ENCODE results near the gene FITM1.

The FITM1 gene

DNA sequence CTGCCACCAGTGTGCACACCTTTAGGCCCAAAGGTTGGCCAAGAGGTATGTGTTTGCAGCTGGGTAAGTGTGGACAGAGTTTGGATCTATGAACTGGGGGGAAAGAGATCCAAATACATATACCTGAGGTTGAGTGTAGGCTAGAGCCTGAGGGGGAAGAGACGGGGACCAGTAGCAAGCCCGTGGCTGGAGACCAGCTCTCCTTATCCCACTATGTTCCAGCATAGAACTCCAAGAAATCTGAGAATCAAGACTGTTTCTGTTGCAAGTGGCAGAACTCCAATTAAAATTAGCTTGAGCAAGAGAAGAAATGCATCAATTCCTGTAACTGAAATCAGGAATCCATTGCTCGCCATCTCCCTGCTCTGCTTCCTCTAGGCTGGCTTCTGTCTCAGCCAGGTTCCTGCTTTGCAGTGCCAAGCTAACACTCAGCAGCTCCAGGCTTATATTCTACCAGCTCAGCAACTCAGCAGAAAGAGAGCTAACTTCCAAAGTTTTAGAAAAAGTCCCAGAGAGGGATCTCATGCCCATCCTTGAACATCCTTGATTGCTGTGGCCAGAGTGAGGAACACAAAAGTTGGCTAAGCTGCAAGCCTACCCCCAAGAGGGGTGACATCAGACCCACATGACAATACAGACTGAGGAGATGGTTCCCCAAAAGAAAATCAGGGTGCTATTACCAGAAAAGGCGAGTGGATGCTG lies 37.8 kb upstream of the FITM1 start:
- in situ Hi-C loops (cut with HindIII; ENCODE audit: low sequenced_read_pairs), result no loop called here
- H3K4me3 ChIP-seq (ENCODE audit: low read depth, low read length), result no peak overlapping the region
- no peak for DNase-seq (ENCODE audit: low read depth, low spot score)
- TF ChIP-seq, protein P1, sequence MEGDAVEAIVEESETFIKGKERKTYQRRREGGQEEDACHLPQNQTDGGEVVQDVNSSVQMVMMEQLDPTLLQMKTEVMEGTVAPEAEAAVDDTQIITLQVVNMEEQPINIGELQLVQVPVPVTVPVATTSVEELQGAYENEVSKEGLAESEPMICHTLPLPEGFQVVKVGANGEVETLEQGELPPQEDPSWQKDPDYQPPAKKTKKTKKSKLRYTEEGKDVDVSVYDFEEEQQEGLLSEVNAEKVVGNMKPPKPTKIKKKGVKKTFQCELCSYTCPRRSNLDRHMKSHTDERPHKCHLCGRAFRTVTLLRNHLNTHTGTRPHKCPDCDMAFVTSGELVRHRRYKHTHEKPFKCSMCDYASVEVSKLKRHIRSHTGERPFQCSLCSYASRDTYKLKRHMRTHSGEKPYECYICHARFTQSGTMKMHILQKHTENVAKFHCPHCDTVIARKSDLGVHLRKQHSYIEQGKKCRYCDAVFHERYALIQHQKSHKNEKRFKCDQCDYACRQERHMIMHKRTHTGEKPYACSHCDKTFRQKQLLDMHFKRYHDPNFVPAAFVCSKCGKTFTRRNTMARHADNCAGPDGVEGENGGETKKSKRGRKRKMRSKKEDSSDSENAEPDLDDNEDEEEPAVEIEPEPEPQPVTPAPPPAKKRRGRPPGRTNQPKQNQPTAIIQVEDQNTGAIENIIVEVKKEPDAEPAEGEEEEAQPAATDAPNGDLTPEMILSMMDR (IDR thresholded peaks at IDR 0.05; ENCODE audit: low read depth, low read length), result no peak

DNA sequence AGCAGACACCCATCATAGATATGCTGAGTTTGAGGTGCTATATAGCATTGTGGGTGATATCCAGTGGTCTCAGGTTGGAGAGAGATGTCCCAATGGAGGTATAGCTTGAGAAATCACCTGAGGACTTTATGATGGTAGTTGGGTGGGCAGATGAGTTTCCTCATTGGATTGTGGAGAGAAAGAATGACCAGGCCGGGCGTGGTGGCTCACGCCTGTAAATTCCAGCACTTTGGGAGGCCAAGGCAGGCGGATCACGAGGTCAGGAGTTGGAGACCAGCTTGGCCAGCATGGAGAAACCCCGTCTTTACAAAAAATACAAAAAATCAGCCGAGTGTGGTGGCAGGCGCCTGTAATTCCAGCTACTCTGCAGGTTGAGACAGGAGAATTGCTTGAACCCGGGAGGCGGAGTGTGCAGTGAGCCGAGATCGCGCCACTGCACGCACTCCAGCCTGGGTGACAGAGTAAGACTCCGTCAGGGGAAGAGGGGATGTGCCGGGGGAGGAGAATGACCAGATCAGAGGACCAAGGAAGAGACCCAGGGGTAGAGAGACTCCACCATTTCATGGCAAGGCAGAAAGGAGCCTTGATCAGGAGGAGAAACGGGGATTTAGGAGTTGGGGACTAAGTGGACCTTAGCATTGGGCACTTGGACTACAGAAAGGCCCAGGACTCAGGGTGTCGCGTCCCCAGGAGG lies 37.1 kb upstream of the FITM1 start:
- no peak for DNase-seq (ENCODE audit: low read depth, low spot score)
- H3K4me3 ChIP-seq (ENCODE audit: low read depth, low read length), result peak overlapping the region; percentile 71
- in situ Hi-C loops (cut with HindIII; ENCODE audit: low sequenced_read_pairs), result no loop called here
- TF ChIP-seq, protein P1 (IDR thresholded peaks at IDR 0.05; ENCODE audit: low read depth, low read length), result no peak

DNA sequence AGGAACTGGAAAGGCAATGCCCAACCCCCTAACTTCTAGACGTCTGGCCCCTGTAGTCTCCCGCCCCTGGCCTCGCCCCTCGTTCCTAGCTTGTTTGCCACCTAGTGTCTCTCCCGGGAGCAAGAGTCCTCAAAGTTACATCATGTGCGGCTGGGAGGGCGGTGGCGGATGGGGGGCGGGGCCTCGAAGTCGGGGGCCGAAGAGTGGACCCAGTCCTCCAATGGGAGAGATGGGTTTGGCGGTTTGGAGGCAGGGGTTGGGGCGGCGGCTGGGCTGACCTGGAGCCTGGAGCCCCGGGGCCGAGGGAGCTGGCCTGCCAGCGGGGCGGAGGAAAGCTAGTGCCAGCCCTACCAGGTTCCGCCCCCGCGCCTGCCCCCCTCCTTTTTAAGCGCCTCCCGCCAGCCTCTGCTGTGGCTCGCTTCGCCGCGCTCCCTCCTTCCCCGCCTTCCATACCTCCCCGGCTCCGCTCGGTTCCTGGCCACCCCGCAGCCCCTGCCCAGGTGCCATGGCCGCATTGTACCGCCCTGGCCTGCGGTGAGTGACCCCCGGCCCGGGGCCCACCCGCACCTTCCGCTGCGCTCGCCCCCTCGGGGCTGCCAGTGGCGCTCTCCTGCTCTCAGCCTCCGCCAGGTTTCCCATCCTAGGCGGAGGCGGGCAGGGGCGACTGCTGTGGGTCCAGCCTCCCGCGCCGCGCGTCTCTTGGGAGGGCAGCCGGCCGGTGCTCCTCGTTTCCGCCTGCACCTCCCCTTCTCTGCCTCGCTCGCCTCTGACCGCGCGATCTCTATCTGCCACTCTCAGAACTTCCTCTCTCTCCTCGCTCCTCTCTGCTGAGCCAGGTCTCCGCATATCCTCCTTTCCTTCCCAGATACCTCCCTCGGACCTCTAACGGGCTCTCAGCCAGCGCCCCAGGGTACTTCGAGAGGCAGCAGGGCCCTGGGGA lies 36.3 kb upstream of the FITM1 start, which contains the start of gene PCK2:
PCK2 (plus strand) TSS at position 411 of the 940 bp plus-strand sequence; CDS start at position 506, 95 bp downstream.
- in situ Hi-C loops (cut with HindIII; ENCODE audit: low sequenced_read_pairs), result no loop called here
- peak; percentile 96 for DNase-seq (ENCODE audit: low read depth, low spot score)
- peak within 1 kb of the TSS; percentile 71 for H3K4me3 ChIP-seq (ENCODE audit: low read depth, low read length)
- TF ChIP-seq, protein P1 (IDR thresholded peaks at IDR 0.05; ENCODE audit: low read depth, low read length), result peak; percentile 18

DNA sequence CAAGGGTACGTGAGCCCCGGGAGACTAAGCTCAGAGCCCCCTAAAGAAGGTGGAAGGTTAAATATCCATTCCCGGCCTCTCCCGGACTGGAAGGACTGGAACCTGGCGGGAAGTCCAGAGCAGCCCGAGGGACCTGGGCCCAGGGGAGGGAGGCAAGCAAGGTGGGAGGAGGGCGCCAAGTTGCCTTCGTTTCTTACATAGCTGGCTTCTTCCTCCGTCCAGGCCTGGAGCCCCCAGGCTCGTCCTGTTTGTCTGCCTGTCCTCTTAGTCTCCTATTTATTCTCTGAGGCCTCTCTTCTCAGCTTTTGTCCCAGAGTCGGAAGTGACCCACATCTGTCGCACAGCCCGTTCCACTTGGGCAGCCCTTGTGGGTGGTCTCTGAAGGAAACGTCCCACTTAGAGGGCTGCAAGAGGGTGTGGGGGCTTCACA lies 35.6 kb upstream of the FITM1 start:
- TF ChIP-seq, protein P1 (IDR thresholded peaks at IDR 0.05; ENCODE audit: low read depth, low read length), result no peak
- peak; percentile 12 for DNase-seq (ENCODE audit: low read depth, low spot score)
- in situ Hi-C loops (cut with HindIII; ENCODE audit: low sequenced_read_pairs), result no loop called here
- H3K4me3 ChIP-seq (ENCODE audit: low read depth, low read length), result peak overlapping the region; percentile 71

DNA sequence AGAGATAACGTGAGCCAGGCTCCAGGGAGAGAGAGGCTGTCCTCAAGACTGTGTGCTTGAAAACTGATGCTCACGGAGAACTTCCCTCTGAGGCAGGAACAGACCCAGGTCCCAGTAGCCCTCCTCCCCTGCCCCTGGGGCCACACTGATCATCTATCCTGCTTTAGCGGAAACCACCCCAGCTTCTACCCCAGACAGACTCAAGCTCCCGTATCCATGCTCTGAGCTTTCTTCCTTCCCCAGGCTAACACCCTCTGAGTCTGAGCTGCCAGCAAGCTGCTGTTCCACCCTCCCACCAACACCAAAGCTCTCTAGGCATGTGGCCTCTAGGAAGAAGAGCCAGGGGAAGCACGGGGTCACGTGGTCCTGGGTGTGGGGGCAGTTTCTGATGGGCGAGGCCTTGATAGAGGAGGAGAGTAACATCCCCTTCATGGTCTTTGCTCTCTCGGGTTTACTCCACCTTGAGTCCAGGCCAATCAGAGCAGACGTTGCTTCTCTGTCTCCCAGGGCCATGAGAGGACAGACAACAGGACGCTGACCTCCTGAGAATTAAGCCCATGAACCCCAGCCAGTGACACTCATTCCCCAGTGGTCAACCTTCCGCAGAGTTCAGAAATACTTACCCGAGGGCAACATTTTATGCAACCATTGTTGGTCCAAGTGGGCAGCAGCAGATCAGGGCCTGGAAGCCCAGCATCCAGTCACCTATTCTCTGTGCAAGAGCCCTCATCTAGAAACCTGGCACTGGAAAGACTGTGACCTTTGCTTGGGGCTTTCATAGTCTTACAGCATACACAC lies 35.0 kb upstream of the FITM1 start:
- H3K4me3 ChIP-seq (ENCODE audit: low read depth, low read length), result peak overlapping the region; percentile 71
- peak; percentile 4 for DNase-seq (ENCODE audit: low read depth, low spot score)
- in situ Hi-C loops (cut with HindIII; ENCODE audit: low sequenced_read_pairs), result no loop called here
- TF ChIP-seq, protein P1 (IDR thresholded peaks at IDR 0.05; ENCODE audit: low read depth, low read length), result no peak

Measured in astrocyte of the spinal cord (primary cell).